OCI-LY3 (cell line): Measurements from ENCODE around the gene NGEF.

ENCODE experiments used
- CTCF ChIP-seq: fragments of 200-600, 300-600 bp; sonication (generic); IDR thresholded peaks from 2 replicates; pipeline ENCODE4 v1.5.1; 2014; ENCODE audit warnings: antibody characterized with exemption, low read length, low read depth
- EZH2phosphoT487 ChIP-seq: fragments of 200-600 bp; shearing (Covaris generic); IDR thresholded peaks from 2 replicates; pipeline ENCODE4 v1.6.1; 2018; ENCODE audit warnings: antibody characterized with exemption, mixed run types, low read depth

GRCh38 chr2:233011702-233012131 is 1.3 kb downstream of the NGEF start:
- TF ChIP-seq CTCF, result no peak
- no peak for TF ChIP-seq EZH2phosphoT487
